SK-N-SH treated with all-trans-retinoic acid at 6 μM for 48 hours (cell line): ENCODE results near the gene LTK.

Experiments used
- ARNTL ChIP-seq: fragments of 450-650 bp; formaldehyde crosslinking; IDR thresholded peaks from 2 replicates; pipeline ENCODE4 v1.5.0; 2020; ENCODE audit warnings: low read depth, mild to moderate bottlenecking, moderate library complexity, borderline replicate concordance
- BACH2 ChIP-seq: fragments of 250-450 bp; sonication (Bioruptor Pico); IDR thresholded peaks from 2 replicates; pipeline ENCODE4 v1.9.0; 2021; ENCODE audit warnings: mild to moderate bottlenecking, borderline replicate concordance
- CSDC2 ChIP-seq: fragments of 250-450 bp; sonication (Bioruptor Pico); IDR thresholded peaks from 2 replicates; pipeline ENCODE4 v1.5.0; 2020; ENCODE audit warnings: mild to moderate bottlenecking, moderate library complexity
- CSRNP3 ChIP-seq: fragments of 250-450 bp; sonication (Bioruptor Pico); IDR thresholded peaks from 2 replicates; pipeline ENCODE4 v1.5.1; 2021; ENCODE audit warnings: mild to moderate bottlenecking, moderate library complexity
- PATZ1 ChIP-seq: fragments of 250-450 bp; sonication (Bioruptor Pico); IDR thresholded peaks from 2 replicates; pipeline ENCODE4 v1.8.0; 2020; ENCODE audit warnings: mild to moderate bottlenecking, moderate library complexity, borderline replicate concordance
- TCF4 ChIP-seq: fragments of 250-450 bp; sonication (Bioruptor Pico); IDR thresholded peaks from 2 replicates; pipeline ENCODE4 v1.8.0; 2021; ENCODE audit warnings: mild to moderate bottlenecking, moderate library complexity, borderline replicate concordance
- TOX ChIP-seq: fragments of 250-450 bp; sonication (Bioruptor Pico); IDR thresholded peaks from 2 replicates; pipeline ENCODE4 v1.8.0; 2021; ENCODE audit warnings: mild to moderate bottlenecking, moderate library complexity, borderline replicate concordance
- ZNF8 ChIP-seq: fragments of 450-650 bp; formaldehyde crosslinking; IDR thresholded peaks from 2 replicates; pipeline ENCODE4 v1.5.0; 2020; ENCODE audit warnings: mild to moderate bottlenecking, moderate library complexity

GRCh38 chr15:41490355-41490754 lies 23.3 kb downstream of the LTK start:
- TF ChIP-seq CSDC2 (CRISPR knock-in tag): no peak
- no peak for TF ChIP-seq ARNTL
- TF ChIP-seq TOX (CRISPR knock-in tag): no peak
- TF ChIP-seq CSRNP3: no peak
- no peak for TF ChIP-seq PATZ1 (CRISPR knock-in tag)
- no peak; the same call in 1 of the 2 replicates for TF ChIP-seq ZNF8 (CRISPR knock-in tag)
- no peak for TF ChIP-seq TCF4
- TF ChIP-seq BACH2 (CRISPR knock-in tag): no peak
